ENCODE measurements around the gene CDKN2B-AS1. TPM values are rescaled to one million over a fixed set of nuclear protein-coding genes. Genes with fewer than 3 reads are reported as not detected.
A peak's percentile ranks its signal among the peaks of the same experiment; 100 is the strongest.

Gene CDKN2B-AS1
- total and polyA plus RNA-seq, 2 experiments from 2014 or later, result 0.27 to 0.68 TPM

- peaks cover 9% of the 10 kb centered on the region for H3K4me1 ChIP-seq (ENCODE audit: insufficient read depth)
- TF ChIP-seq CTCF (IDR thresholded peaks at IDR 0.05; ENCODE audit: poor library complexity) (no peak), EZH2 (IDR thresholded peaks at IDR 0.05; ENCODE audit: borderline replicate concordance) (no peak), EZH2phosphoT487 (IDR thresholded peaks at IDR 0.05; ENCODE audit: low read depth, severe bottlenecking, unreplicated experiment) (no peak)
- H3K4me2 ChIP-seq, result no peak overlapping the region
- H3K79me2 ChIP-seq, result no peaks in the 10 kb centered on the region
- no peaks in the 10 kb centered on the region for H3K9me2 ChIP-seq (replicated peaks; ENCODE audit: insufficient read depth)
- no peaks in the 10 kb centered on the region for H4K20me1 ChIP-seq (ENCODE audit: insufficient read depth, poor library complexity, severe bottlenecking)
- peak overlapping the region; percentile 68 for H3K27ac ChIP-seq
- no peak for DNase-seq (ENCODE audit: low spot score)
- no peaks in the 10 kb centered on the region for H3K9me3 ChIP-seq (ENCODE audit: low read depth)
- WGBS (ENCODE audit: low lambda C conversion rate, missing lambda C conversion rate), result 71% methylated on average over 1 of the region's 1 CpG
- no peak overlapping the region for H2AFZ ChIP-seq
- no peaks in the 10 kb centered on the region for H3K36me3 ChIP-seq (replicated peaks; ENCODE audit: insufficient read depth, low read depth)
- no peaks in the 10 kb centered on the region for H3K27me3 ChIP-seq
- no peak overlapping the region for H3K4me3 ChIP-seq
Measured at GRCh38 chr9:22040760-22041159, 46.2 kb downstream of the CDKN2B-AS1 start.

GRCh38 chr9:22041344-22041743, 46.8 kb downstream of the CDKN2B-AS1 start:
- Histone ChIP-seq H3K4me2 (peak overlapping the region; percentile 9), H3K9me3 (ENCODE audit: low read depth) (no peaks in the 10 kb centered on the region), H3K4me1 (ENCODE audit: insufficient read depth) (peaks cover 9% of the 10 kb centered on the region), H3K9me2 (replicated peaks; ENCODE audit: insufficient read depth) (no peaks in the 10 kb centered on the region), H4K20me1 (ENCODE audit: insufficient read depth, poor library complexity, severe bottlenecking) (no peaks in the 10 kb centered on the region), H3K36me3 (replicated peaks; ENCODE audit: insufficient read depth, low read depth) (no peaks in the 10 kb centered on the region), H3K27ac (peak overlapping the region; percentile 68), H3K79me2 (no peaks in the 10 kb centered on the region), H2AFZ (no peak overlapping the region), H3K27me3 (no peaks in the 10 kb centered on the region), H3K4me3 (no peak overlapping the region)
- no peak for TF ChIP-seq EZH2 (IDR thresholded peaks at IDR 0.05; ENCODE audit: borderline replicate concordance)
- no peak for TF ChIP-seq CTCF (IDR thresholded peaks at IDR 0.05; ENCODE audit: poor library complexity)
- TF ChIP-seq EZH2phosphoT487 (IDR thresholded peaks at IDR 0.05; ENCODE audit: low read depth, severe bottlenecking, unreplicated experiment), result no peak
- WGBS (ENCODE audit: low lambda C conversion rate, missing lambda C conversion rate), result 96% methylated on average over 1 of the region's 1 CpG
- no peak for DNase-seq (ENCODE audit: low spot score)

- H3K9me3 ChIP-seq (ENCODE audit: low read depth), result no peaks in the 10 kb centered on the region
- H3K9me2 ChIP-seq (replicated peaks; ENCODE audit: insufficient read depth), result no peaks in the 10 kb centered on the region
- DNase-seq (ENCODE audit: low spot score), result peak; percentile 67
- H3K27ac ChIP-seq, result peak overlapping the region; percentile 68
- H3K36me3 ChIP-seq (replicated peaks; ENCODE audit: insufficient read depth, low read depth), result no peaks in the 10 kb centered on the region
- TF ChIP-seq CTCF (IDR thresholded peaks at IDR 0.05; ENCODE audit: poor library complexity), result no peak
- TF ChIP-seq EZH2phosphoT487 (IDR thresholded peaks at IDR 0.05; ENCODE audit: low read depth, severe bottlenecking, unreplicated experiment), result no peak
- TF ChIP-seq EZH2 (IDR thresholded peaks at IDR 0.05; ENCODE audit: borderline replicate concordance), result no peak
- H3K4me3 ChIP-seq, result no peak overlapping the region
- WGBS (ENCODE audit: low lambda C conversion rate, missing lambda C conversion rate), result 35% methylated on average over 1 of the region's 1 CpG
- H4K20me1 ChIP-seq (ENCODE audit: insufficient read depth, poor library complexity, severe bottlenecking), result no peaks in the 10 kb centered on the region
- peaks cover 9% of the 10 kb centered on the region for H3K4me1 ChIP-seq (ENCODE audit: insufficient read depth)
- no peaks in the 10 kb centered on the region for H3K79me2 ChIP-seq
- H3K4me2 ChIP-seq, result peak overlapping the region; percentile 9
- H3K27me3 ChIP-seq, result no peaks in the 10 kb centered on the region
- H2AFZ ChIP-seq, result no peak overlapping the region
Measured at GRCh38 chr9:22041775-22042174, 47.2 kb downstream of the CDKN2B-AS1 start.

- H3K4me3 ChIP-seq, result no peak overlapping the region
- H3K4me2 ChIP-seq, result no peak overlapping the region
- no peaks in the 10 kb centered on the region for H3K9me3 ChIP-seq (ENCODE audit: low read depth)
- H4K20me1 ChIP-seq (ENCODE audit: insufficient read depth, poor library complexity, severe bottlenecking), result no peaks in the 10 kb centered on the region
- no peak overlapping the region for H2AFZ ChIP-seq
- no peak for DNase-seq (ENCODE audit: low spot score)
- 60% methylated on average over 3 of the region's 3 CpGs for WGBS (ENCODE audit: low lambda C conversion rate, missing lambda C conversion rate)
- H3K79me2 ChIP-seq, result no peaks in the 10 kb centered on the region
- no peak for TF ChIP-seq CTCF (IDR thresholded peaks at IDR 0.05; ENCODE audit: poor library complexity)
- no peak for TF ChIP-seq EZH2 (IDR thresholded peaks at IDR 0.05; ENCODE audit: borderline replicate concordance)
- TF ChIP-seq EZH2phosphoT487 (IDR thresholded peaks at IDR 0.05; ENCODE audit: low read depth, severe bottlenecking, unreplicated experiment), result no peak
- H3K4me1 ChIP-seq (ENCODE audit: insufficient read depth), result peaks cover 6% of the 10 kb centered on the region
- no peaks in the 10 kb centered on the region for H3K9me2 ChIP-seq (replicated peaks; ENCODE audit: insufficient read depth)
- no peak overlapping the region for H3K27ac ChIP-seq
- no peaks in the 10 kb centered on the region for H3K36me3 ChIP-seq (replicated peaks; ENCODE audit: insufficient read depth, low read depth)
- no peaks in the 10 kb centered on the region for H3K27me3 ChIP-seq
Measured at GRCh38 chr9:22043928-22044327, 49.3 kb downstream of the CDKN2B-AS1 start.
